ENCODE measurements around the gene CD96. TPM values are rescaled to one million over a fixed set of nuclear protein-coding genes. Genes with fewer than 3 reads are reported as not detected.
"Not testable (repeated sequence)": the region's sequence is repeated elsewhere in the genome, so short reads cannot be mapped to it uniquely, and the experiment has no call there.

Gene CD96
- total RNA-seq, 6 experiments from 2014 or later = 0.31 to 1.3 (median 0.79) TPM

- intact Hi-C loops (cut with DNase I) = no loop called here
- Histone ChIP-seq H3K4me1 (no peaks in the 10 kb centered on the region), H3K9me3 (no peaks in the 10 kb centered on the region), H3K36me3 (no peaks in the 10 kb centered on the region), H3K27me3 (no peaks in the 10 kb centered on the region), H3K27ac (no peak overlapping the region), H3K4me3 (no peak overlapping the region)
- DNase-seq (no peak), ATAC-seq (no peak)
- TF ChIP-seq CTCF (IDR thresholded peaks at IDR 0.05) = no peak
- no peak for TF ChIP-seq POLR2A (IDR thresholded peaks at IDR 0.05)
- whole genome bisulfite sequencing (ENCODE audit: insufficient coverage, low coverage, low lambda C conversion rate, missing lambda C conversion rate) = 52% methylated on average over 4 of the region's 6 CpGs
These were observed 22.7 kb upstream of the CD96 start for GRCh38 chr3:111519178-111519855.

- Histone ChIP-seq H3K27ac (no peak overlapping the region), H3K36me3 (no peaks in the 10 kb centered on the region), H3K4me1 (no peaks in the 10 kb centered on the region), H3K4me3 (no peak overlapping the region), H3K9me3 (no peaks in the 10 kb centered on the region), H3K27me3 (no peaks in the 10 kb centered on the region)
- intact Hi-C loops (cut with DNase I) = no loop called here
- no peak for ATAC-seq
- TF ChIP-seq CTCF (IDR thresholded peaks at IDR 0.05) (no peak), POLR2A (IDR thresholded peaks at IDR 0.05) (no peak)
- WGBS (ENCODE audit: insufficient coverage, low coverage, low lambda C conversion rate, missing lambda C conversion rate) = 49% methylated on average over 3 of the region's 3 CpGs
- no peak for DNase-seq
These were observed 20.1 kb upstream of the CD96 start for GRCh38 chr3:111521891-111522290.

- H3K27me3 ChIP-seq; DNase-seq; H3K27ac ChIP-seq; ATAC-seq; H3K36me3 ChIP-seq; H3K4me3 ChIP-seq; H3K4me1 ChIP-seq; H3K9me3 ChIP-seq; intact Hi-C loops (cut with DNase I): not testable (repeated sequence)
- 73% methylated on average over 1 of the region's 1 CpG for WGBS (ENCODE audit: insufficient coverage, low coverage, low lambda C conversion rate, missing lambda C conversion rate)
These were observed 17.5 kb upstream of the CD96 start for GRCh38 chr3:111524486-111524885.

GRCh38 chr3:111531446-111531845 lies 10.6 kb upstream of the CD96 start:
- H3K27me3 ChIP-seq = no peaks in the 10 kb centered on the region
- no peaks in the 10 kb centered on the region for H3K9me3 ChIP-seq
- DNase-seq (no peak), ATAC-seq (no peak)
- WGBS (ENCODE audit: insufficient coverage, low coverage, low lambda C conversion rate, missing lambda C conversion rate) = 58% methylated on average over 4 of the region's 4 CpGs
- TF ChIP-seq POLR2A (IDR thresholded peaks at IDR 0.05) (no peak), CTCF (IDR thresholded peaks at IDR 0.05) (no peak)
- H3K4me1 ChIP-seq = no peaks in the 10 kb centered on the region
- intact Hi-C loops (cut with DNase I) = no loop called here
- H3K4me3 ChIP-seq = no peak overlapping the region
- no peaks in the 10 kb centered on the region for H3K36me3 ChIP-seq
- H3K27ac ChIP-seq = no peak overlapping the region

GRCh38 chr3:111534701-111535100 lies 7.3 kb upstream of the CD96 start:
- no peak overlapping the region for H3K27ac ChIP-seq
- ATAC-seq (no peak), DNase-seq (no peak)
- H3K4me1 ChIP-seq = peaks cover 0 to 9% (median 0%) of the 10 kb centered on the region in 4 donors
- H3K9me3 ChIP-seq = no peaks in the 10 kb centered on the region
- H3K4me3 ChIP-seq = no peak overlapping the region
- intact Hi-C loops (cut with DNase I) = no loop called here
- 62% methylated on average over 4 of the region's 4 CpGs for WGBS (ENCODE audit: insufficient coverage, low coverage, low lambda C conversion rate, missing lambda C conversion rate)
- no peaks in the 10 kb centered on the region for H3K27me3 ChIP-seq
- TF ChIP-seq CTCF (IDR thresholded peaks at IDR 0.05) = no peak
- TF ChIP-seq POLR2A (IDR thresholded peaks at IDR 0.05) = no peak
- no peaks in the 10 kb centered on the region for H3K36me3 ChIP-seq

Measured in right lobe of liver (tissue), 6 donors.